Brain pericyte (primary cell): ENCODE measurements around the gene CEACAM18.
"Not testable (repeated sequence)": the region's sequence is repeated elsewhere in the genome, so short reads cannot be mapped to it uniquely, and the experiment has no call there.

Source experiments
- DNase-seq: peaks from one replicate; pipeline ENCODE4 v3.0.0-alpha.2; 2012; ENCODE audit warnings: low read depth, low spot score

Gene CEACAM18

DNA sequence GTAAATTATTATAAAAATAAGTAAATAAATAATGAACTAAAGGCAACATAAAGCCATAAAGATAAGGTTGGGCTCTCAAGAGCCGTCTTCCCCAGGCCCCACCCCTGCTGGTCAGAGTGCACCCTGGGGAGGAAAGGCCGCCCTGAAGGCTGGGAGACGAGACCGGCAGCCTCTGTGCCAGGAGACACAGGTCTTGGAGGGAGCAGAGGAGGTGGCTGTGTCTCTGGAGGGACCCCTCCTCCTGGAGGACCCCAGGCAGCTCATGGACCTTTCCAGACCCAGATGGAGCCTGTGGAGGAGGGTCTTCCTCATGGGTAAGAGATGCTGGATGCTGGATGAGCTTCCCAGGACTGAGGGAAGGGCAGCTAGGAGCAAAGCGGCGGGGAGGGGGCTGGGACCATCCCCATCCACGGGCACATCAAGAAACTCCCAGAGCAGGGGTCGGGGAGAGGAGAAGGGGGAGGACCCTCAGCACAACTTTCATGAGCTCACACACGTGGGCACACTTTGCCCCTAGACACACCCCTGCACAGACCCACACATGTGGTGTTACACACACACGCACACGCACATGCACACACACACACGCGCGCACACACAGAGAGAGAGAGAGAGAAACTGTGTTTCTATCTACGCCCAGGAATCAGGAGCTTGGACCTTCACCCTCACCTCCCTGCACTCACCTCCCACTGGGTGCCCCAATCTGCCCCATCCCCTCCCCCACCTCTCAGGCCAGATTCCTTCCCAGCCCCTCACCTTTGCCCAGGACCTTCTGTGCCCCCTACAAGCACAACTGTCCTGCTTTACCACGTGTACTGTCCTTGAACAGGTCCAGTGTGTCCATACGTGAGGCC is at the start of gene CEACAM18:
TSS of gene CEACAM18 (plus strand) at position 159 of the 854 bp plus-strand sequence.
- no peak for DNase-seq

DNA sequence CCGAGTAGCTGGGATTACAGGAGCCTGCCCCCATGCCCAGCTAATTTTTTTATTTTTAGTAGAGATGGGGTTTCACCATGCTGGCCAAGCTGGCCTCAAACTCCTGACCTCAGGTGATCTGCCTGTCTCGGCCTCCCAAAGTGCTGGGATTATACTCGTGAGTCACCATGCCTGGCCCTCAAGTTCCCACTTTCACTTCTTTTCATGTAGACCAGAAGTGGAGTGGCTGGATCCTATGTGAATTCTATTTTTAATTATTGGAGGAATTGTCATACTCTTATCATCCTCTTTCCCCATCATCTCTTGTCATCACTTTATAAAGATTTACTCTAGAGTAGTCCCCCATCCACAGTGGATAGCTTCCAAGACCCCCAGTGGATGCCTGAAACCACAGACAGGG is 48.1 kb upstream of the CEACAM18 start:
- no peak for DNase-seq

DNA sequence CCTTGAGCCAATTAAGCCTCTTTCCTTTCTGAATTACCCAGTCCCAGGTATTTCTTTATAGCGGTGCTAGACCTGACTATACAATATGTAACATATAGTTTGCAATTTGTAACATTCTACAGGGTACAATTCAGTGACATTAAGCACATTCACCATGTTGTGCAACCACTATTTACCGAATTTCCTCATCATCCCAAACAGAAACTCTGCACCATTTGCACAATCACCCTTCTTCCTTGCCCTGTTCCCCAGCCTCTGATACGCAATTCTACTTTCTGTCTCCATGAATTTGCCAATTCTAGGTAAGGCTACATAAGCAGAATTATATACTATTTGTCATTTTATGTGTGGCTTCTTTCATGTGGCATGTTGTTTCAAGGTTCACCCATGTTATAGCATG is 47.2 kb upstream of the CEACAM18 start:
- no peak for DNase-seq

DNA sequence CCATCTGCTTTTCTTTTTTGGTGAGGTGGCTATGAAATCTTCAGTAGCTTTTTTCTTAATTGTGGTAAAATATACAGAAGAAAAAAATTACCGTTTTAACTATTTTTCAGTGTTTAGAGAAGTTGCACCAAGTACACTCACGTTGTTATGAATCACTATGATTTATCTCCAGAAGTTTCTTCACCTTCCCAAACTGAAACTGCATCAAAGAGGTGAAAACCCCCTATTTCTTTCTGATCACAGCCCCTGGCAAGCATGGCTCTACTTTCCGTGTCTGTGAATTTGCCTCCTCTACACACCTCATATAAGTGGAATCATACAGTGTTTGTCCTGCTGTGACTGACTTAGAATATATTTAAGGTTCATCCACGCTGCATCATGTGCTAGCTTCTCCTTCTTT is 45.3 kb upstream of the CEACAM18 start:
- no peak for DNase-seq

DNA sequence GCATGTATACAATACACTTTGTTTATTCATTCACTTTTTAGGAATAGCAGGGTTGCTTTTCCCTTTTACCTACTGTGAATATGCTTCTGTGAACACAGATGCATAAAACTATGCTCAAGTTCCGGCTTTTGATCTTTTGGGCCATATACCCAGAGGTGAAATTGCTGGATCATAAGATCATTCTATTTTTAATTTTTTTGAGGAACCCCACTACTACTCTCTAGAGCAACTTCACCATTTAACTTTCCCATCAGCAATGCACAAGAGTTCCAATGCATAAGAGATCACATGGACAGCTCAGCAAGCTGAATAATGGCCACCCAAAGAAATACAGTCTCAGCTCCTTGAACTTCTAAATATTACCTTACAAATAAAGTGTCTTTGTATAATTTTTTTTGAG is 43.9 kb upstream of the CEACAM18 start:
- no peak for DNase-seq

DNA sequence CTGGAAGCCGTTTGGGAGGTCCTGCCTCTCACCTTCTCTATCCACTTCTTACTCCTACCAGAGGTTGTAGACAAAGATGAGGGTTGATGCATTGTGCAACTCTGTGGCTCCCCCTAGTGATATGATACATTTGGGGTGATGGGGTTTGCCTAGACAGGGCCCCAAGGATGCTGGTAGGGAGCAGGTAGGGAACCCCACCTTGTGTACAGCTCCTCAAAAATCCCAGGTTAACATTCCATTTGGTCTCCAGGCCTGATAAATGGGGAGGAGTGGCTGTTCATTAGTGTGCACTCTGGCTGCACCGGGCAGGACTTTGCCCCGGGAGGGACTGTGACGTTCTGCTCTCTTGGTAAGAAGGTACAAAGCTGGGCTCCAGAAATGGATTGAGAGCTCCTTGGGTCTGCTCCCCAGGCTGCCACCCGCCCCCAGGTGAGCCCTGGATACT is 39.3 kb upstream of the CEACAM18 start:
- DNase-seq = no peak

DNA sequence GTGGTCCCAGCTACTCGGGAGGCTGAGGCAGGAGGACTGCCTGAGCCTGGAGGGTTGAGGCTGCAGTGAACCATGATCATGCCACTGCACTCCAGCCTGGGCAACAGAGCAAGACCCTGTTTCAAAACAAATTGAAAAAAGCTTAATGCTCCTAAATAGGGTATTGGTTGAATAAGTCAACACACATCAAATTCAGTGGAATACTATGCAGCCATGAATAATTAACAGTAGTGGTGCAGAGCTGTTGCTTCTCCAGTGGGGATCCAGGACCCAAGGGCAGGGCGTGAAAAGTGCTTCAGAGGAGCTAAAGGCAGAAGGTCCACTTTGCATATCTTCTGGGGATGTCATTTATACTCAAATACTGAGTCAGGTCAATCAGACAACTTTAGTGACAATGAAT is 38.3 kb upstream of the CEACAM18 start:
- DNase-seq = no peak

DNA sequence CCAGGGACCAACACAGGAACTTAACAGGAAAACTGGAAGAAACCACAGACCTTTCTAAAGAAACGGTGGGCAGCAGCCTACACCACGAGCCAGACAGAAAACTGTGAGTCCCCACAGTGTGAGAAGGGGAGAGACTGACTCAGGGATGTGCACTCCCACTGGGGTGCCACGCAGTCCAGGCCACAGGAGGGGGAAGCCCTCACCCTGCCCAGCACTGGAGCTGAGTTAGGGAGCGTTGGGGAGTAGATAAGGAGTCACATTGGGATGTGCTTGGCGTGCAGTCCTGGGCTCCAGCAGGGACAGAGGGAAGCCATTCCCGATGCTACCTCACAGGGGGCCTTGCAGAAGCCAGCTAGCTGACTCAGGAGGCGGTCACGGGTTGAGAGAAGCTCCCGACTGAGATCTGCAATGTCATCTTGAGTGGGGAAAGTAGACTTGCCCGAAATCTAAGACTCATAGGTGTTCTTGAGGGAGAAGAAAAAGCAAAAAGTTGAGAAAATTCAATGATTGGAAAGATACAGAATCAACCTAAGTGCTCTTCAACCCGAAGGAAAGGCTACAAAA is 37.4 kb upstream of the CEACAM18 start:
- no peak for DNase-seq

DNA sequence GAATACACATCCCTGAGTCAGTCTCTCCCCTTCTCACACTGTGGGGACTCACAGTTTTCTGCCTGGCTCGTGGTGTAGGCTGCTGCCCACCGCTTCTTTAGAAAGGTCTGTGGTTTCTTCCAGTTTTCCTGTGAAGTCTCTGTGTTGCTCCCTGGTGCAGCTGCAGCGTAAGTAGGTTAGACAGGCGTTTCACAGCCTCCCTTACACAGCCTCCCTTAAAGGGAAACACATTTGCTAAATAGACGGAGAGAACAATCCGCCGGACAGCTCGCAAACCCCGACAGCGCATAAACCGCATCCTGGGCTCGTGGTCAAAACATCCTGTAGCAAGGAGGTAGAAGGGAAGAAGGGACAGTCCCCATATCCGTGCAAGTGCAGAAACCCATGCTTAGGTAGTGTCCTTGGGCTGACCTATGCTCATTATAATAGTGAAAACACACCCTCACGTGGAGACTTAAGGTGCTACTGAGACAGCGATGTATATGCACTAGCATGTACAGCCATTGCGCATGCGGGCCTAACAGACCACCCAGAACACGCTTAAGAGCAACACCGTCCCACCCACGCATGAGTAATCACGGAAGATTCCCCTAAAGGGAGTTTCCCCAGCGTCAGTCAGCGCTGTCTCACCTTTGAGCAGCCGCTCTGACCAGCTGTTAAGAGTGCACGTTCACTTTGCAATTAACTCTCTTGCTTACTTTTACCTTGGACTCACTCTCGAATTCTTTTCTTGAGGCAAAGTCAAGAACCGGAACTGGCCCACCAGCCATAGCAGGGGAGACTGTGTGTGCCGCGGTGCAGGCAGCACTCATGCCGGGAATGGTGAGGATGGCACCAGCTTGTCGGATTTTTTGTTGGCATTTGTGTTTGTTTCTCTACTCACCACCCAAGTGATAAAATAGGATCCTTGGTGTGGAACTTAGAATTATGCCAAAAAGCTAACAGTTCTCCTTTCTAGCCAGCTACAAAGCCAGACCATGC is 36.6 kb upstream of the CEACAM18 start:
- DNase-seq = no peak

DNA sequence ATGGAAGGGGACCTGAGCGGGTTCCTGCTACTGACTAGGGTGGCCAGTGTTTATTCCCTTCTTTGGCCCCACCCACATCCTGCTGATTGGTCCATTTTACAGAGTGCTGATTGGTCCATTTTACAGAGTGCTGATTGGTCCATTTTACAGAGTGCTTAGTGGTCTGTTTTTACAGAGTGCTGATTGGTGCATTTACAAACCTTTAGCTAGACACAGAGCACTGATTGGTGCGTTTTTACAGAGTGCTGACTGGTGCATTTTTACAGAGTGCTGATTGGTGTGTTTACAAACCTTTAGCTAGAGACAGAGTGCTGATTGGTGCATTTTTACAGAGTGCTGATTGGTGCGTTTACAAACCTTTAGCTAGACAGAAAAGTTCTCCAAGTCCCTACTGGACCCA is 30.8 kb upstream of the CEACAM18 start:
- not testable (repeated sequence) for DNase-seq

DNA sequence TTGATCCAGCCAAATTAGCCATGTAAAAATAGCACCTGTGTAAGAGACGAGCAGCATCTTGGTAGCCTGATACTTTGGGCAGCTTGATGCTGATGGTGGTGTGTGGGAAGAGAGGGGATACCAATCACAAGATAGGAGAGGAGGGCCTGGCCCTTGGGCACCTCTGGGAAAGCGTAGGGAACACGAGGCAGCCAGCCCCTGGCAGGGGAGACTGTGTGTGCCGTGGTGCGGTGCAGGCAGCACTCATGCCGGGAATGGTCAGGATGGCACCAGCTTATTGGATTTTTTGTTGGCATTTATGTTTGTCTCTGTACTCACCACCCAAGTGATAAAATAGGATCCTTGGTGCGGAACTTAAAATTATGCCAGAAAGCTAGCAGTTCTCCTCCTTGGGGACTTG is 30.3 kb upstream of the CEACAM18 start:
- DNase-seq = no peak

DNA sequence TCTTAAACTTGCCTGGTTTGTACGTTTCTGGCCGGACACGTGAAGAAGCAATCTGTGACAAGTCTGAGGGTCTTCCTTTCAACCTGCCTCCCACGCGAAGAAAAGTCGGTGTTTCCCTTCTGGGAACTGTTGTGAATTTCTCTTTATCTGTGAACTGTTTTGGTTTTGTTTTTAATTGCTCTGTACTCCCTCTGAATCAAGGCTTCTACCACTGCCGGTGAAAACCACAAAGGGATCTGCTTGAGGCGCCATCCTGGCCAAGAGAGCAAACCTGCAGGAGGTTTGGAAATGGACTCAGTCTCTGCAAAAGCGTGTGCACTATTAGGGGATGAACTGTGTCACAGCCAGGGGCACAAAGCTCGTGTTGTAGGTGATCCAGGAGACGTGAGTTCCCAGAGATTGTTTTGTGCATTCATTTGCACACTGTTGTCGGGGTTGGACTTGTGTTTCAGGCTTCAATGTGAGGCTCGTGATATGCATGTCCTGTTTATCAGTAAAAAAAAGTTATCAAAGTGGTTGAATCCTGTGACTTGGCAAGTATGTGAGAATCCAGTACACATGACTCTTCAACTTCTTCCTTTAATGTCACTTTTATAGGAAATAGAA is 29.8 kb upstream of the CEACAM18 start:
- DNase-seq = no peak

DNA sequence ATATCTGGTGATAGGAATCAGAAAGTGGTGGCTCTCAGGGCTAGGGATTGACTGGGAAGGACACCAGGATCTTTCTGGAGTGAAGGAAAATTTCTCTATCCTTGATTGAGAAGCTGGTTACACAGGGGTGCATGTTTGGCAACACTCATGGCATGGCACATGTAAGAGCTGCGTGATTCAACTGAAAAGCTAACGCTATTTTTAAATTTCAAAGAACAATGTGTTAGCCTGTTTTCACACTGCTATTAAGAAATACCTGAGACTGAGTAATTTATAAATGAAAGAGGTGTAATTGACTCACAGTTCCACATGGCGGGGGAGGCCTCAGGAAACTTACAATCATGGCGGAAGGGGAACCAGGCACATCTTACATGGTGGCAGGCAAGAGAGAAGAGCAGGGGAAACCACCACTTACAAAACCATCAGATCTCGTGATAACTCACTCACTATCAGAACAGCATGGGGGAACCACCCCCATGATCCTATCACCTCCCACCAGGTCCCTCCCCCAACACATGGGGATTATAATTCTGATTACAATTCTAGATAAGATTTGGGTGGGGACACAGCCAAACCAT is 27.5 kb upstream of the CEACAM18 start:
- no peak for DNase-seq

DNA sequence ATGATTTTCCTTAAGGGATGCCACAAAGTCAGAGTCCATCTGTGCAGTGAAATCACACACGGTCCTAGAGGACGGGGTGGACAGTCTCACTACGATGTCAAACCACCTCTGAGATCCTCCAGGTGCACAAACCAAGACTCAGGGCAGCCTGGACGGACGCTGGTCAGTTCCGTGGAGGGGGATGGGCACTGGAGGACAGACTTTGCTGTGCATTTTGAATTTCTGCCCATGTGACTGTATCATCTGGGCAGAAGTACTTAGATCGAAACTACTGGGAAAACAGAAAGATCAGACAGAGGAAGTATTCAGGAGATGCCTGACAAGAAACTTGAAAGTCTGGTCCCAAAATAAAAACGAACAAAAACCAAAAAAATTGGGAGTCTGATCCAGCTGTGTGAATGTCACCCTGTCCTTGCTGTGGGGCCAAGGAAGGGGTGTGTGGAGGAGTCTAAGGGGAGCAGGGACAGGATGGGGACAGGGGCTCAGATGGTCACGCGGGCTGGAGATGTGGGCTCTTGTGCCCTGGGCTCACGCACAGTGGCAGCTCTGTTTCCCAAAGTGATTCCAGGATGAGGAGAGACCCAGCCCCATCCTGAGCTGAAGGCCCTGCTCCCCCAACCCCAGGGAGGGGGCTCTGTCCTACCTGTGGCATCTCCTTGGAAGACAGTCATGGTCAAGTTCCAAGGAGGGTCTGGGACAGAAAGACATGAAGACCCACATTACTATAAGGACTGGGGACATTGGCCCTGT is 21.6 kb upstream of the CEACAM18 start:
- no peak for DNase-seq

DNA sequence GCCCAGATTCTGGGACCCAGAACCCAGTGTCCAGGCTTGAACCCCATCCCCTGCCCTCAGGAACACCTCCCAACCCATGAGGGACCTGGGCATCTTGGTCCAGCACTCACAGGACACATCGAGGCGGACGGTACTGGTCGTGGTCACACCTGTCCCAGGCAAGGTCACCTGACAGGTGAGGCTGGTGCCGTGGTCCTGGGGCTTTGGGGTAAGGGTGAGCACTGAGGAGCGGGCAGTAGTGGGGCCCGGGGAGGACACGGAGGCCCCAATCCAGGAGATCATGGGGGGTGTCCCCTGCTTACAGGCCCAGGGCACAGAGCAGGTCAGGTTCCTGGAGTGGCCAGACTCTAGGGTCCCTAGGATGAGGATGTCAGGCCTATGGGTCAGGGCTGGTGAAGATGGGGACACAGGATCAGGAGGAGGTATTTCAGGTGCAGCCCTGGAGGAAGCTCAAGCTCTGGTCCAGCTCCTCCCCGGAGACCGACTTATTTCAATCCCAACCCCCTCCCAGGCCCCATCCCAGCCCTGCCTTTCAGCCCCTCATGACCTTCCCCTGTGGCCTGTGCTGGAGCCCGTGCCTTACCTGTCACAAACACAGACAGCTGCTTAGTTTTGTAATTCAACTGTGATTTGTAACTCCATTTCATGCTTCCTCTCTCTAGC is 20.9 kb upstream of the CEACAM18 start:
- no peak for DNase-seq

DNA sequence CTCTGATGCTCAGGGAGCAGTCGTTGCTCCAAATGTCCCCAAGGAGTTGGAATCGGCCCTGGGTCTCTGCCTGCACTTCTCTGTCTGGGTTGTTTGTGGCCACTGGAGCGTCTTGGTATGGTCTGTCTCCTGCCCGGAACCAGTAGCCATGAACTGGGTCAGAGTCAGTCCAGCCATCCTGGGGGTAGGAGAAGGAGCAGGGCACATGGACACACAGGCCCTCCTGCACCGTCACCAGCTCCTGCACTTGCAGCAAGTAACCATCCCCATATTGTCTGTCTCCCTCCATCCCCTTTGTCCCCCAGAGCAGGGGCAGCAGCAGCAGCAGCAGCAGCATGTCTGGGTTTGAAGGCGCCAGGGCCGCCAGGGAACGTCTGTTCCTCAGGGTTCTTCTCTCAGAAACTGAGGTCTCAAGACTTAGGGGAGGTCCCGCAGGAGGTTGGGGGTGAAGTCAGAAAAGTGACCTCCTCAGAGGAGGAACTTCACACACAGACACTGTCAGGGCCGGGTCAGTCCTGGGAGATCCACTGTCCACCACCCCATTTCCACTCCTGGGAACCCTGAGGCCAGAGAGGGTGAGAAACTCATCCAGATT is 20.2 kb upstream of the CEACAM18 start, which contains the start of gene SIGLEC8:
TSS of gene SIGLEC8 (minus strand) at position 404 of the 595 bp plus-strand sequence. CDS start at position 337, 67 bp downstream.
- no peak for DNase-seq

DNA sequence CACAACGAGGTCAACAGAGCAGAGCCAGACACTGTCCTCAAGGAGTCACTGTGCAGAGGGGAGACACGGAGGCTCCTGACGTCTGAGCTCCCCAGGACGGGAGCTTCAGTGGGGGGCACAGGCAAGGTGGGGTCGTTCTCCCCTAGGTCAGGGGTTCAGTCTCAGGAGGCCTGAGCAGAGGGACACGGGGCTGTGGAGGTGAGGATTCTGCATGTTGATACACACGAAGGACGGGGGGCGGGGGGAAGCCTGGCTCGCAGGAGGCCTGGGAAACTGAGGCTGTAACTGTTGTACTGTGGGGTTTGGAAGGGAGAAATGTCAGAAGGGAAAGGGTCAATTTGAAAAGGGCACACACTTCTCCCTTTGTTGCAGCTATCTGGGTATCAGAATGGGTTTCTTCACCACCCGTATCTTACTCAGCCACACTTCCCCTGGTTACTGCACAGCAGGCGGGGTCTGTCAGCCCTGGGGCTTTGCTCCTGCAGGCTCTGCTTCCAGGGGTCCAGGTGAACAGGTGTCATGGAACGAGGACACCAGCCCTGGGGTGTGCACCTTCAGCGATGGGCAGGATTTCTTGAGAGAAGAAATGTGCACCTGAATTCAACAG is 19.3 kb upstream of the CEACAM18 start:
- DNase-seq = no peak

DNA sequence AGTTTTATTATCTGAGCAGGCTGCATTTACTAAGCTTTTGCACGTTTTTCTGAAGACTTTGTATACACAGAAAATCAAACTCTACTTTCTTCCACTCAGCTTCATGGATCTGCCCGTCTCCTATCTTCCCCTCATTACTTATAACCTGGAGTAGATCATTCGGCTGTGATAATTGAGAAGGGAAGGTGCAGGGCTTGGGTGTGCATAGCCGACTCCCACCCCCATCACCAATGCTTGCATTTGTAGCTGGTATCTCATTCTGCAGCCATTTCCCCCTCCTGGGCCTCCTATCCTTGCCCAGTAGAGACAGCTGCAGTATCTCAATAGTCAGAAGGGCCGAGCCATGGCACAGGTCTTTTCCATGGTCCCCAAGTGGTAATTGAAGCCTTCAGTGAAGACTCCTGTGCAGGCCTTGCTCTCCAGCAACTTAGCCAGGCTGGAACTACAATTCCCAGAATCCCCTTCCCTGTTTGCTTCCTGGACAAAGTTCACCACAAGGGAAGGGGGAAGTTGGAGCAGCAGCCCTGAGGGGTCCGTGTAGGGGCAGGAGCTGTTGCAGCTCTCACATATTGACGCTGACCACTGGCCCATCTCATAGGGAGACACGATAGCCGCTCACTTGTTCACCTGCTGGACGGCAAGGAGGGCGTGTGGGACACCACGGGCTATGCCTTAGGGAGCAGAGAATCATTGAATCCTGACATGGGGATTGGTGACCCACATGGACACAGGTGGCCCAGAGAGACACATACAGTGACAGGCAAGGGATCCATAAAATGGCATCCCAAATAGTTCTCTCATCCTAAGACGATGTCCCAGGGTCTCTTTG is 18.0 kb upstream of the CEACAM18 start:
- DNase-seq = no peak
